Thymus (tissue), 11 donors: ENCODE results near the gene EN2. TPM values are rescaled to one million over a fixed set of nuclear protein-coding genes. Genes with fewer than 3 reads are reported as not detected.

ENCODE experiments used
- DNase-seq, 9 donors: peaks; one replicate each; pipeline ENCODE4 v3.0.0-alpha.2; 2013; ENCODE audit warnings: low spot score in 9 of 9, low read depth in 6 of 9, missing footprints in 1 of 9
- H3K27ac ChIP-seq, 2 donors: one replicate each; pipeline ENCODE4 v1.5.1; 2013; ENCODE audit warnings: control low read depth in 1 of 2, low read depth in 1 of 2, low read length in 1 of 2, mild to moderate bottlenecking in 1 of 2, moderate library complexity in 1 of 2
- H3K27me3 ChIP-seq, 2 donors: one replicate each; pipeline ENCODE4 v1.5.1; 2013; ENCODE audit warnings: low read length in 1 of 2; ENCODE audit not compliant: control insufficient read depth in 2 of 2, insufficient read depth in 1 of 2
- H3K36me3 ChIP-seq, 2 donors: one replicate each; pipeline ENCODE4 v1.5.1; 2013; ENCODE audit warnings: low read length in 1 of 2, mild to moderate bottlenecking in 1 of 2, moderate library complexity in 1 of 2; ENCODE audit not compliant: control insufficient read depth in 2 of 2, insufficient read depth in 2 of 2
- H3K4me1 ChIP-seq, 2 donors: one replicate each; pipeline ENCODE4 v1.5.1; 2013; ENCODE audit warnings: low read length in 2 of 2; ENCODE audit not compliant: control insufficient read depth in 2 of 2, insufficient read depth in 2 of 2
- H3K4me3 ChIP-seq, 2 donors: one replicate each; pipeline ENCODE4 v1.5.1; 2013; ENCODE audit warnings: low read length in 2 of 2, control low read depth in 1 of 2, mild to moderate bottlenecking in 1 of 2
- H3K9me3 ChIP-seq, 2 donors: one replicate each; pipeline ENCODE4 v1.5.1; 2013; ENCODE audit warnings: low read length in 1 of 2, mild to moderate bottlenecking in 1 of 2; ENCODE audit not compliant: control insufficient read depth in 2 of 2, insufficient read depth in 1 of 2
- WGBS: extraction: QIAGEN DNeasy Blood & Tissue Kit; methylation state at CpG from one replicate; pipeline ENCODE4 v1.1.7; 2013; 5-methylcytosine and 5-hydroxymethylcytosine counted together
- polyA plus RNA-seq: library from polyadenylated mRNA; stranded (reverse); fragments of 200-250 nt; gene quantifications from one replicate; pipeline ENCODE4 v1.2.3, GENCODE V29; 2013
- total RNA-seq: library from RNA; stranded (reverse); fragments of 120-200 nt; gene quantifications from one replicate; pipeline ENCODE4 v1.2.4, GENCODE V29; 2013
- donor health status: healthy.

Gene EN2
- total and polyA plus RNA-seq, 2 donors, result under 0.01 to 0.05 TPM

GRCh38 chr7:155425011-155425340 lies 33.0 kb upstream of the EN2 start:
- Histone ChIP-seq H3K4me3 (no peak overlapping the region), H3K36me3 (no peaks in the 10 kb centered on the region), H3K27me3 (peaks cover 0 to 54% of the 10 kb centered on the region in 2 donors), H3K27ac (no peak overlapping the region), H3K4me1 (no peaks in the 10 kb centered on the region), H3K9me3 (no peaks in the 10 kb centered on the region)
- 96% methylated on average over 7 of the region's 7 CpGs for WGBS
- DNase-seq, result no peak

GRCh38 chr7:155425887-155426286 lies 32.0 kb upstream of the EN2 start:
- H3K36me3 ChIP-seq, result no peaks in the 10 kb centered on the region
- DNase-seq, result no peak
- no peak overlapping the region for H3K27ac ChIP-seq
- 87% methylated on average over 9 of the region's 9 CpGs for WGBS
- no peaks in the 10 kb centered on the region for H3K9me3 ChIP-seq
- no peak overlapping the region for H3K4me3 ChIP-seq
- H3K27me3 ChIP-seq, result peaks cover 3 to 56% of the 10 kb centered on the region in 2 donors
- H3K4me1 ChIP-seq, result no peaks in the 10 kb centered on the region

- no peaks in the 10 kb centered on the region for H3K4me1 ChIP-seq
- no peak overlapping the region for H3K27ac ChIP-seq
- H3K36me3 ChIP-seq, result no peaks in the 10 kb centered on the region
- no peaks in the 10 kb centered on the region for H3K9me3 ChIP-seq
- no peak for DNase-seq
- WGBS, result 81% methylated on average over 20 of the region's 20 CpGs
- no peak overlapping the region for H3K4me3 ChIP-seq
- H3K27me3 ChIP-seq, result peaks cover 3 to 58% of the 10 kb centered on the region in 2 donors
Observed at GRCh38 chr7:155426543-155427410, 31.2 kb upstream of the EN2 start.

GRCh38 chr7:155427411-155428038 lies 30.4 kb upstream of the EN2 start:
- WGBS, result 71% methylated on average over 20 of the region's 20 CpGs
- no peaks in the 10 kb centered on the region for H3K9me3 ChIP-seq
- peaks cover 8 to 58% of the 10 kb centered on the region in 2 donors for H3K27me3 ChIP-seq
- DNase-seq, result no peak
- H3K4me3 ChIP-seq, result no peak overlapping the region
- H3K36me3 ChIP-seq, result no peaks in the 10 kb centered on the region
- no peak overlapping the region for H3K27ac ChIP-seq
- no peaks in the 10 kb centered on the region for H3K4me1 ChIP-seq

- H3K27me3 ChIP-seq, result peaks cover 8 to 62% of the 10 kb centered on the region in 2 donors
- no peaks in the 10 kb centered on the region for H3K9me3 ChIP-seq
- no peak for DNase-seq
- 93% methylated on average over 14 of the region's 14 CpGs for WGBS
- H3K4me3 ChIP-seq, result no peak overlapping the region
- no peak overlapping the region for H3K27ac ChIP-seq
- no peaks in the 10 kb centered on the region for H3K36me3 ChIP-seq
- H3K4me1 ChIP-seq, result no peaks in the 10 kb centered on the region
Observed at GRCh38 chr7:155428171-155428834, 29.6 kb upstream of the EN2 start.

GRCh38 chr7:155429651-155430050 lies 28.3 kb upstream of the EN2 start:
- Histone ChIP-seq H3K4me1 (no peaks in the 10 kb centered on the region), H3K36me3 (no peaks in the 10 kb centered on the region), H3K27ac (no peak overlapping the region), H3K27me3 (peaks cover 8 to 60% of the 10 kb centered on the region in 2 donors), H3K4me3 (no peak overlapping the region), H3K9me3 (no peaks in the 10 kb centered on the region)
- no peak for DNase-seq
- WGBS, result 91% methylated on average over 6 of the region's 6 CpGs

- Histone ChIP-seq H3K4me3 (no peak overlapping the region), H3K27me3 (peaks cover 8 to 61% of the 10 kb centered on the region in 2 donors), H3K36me3 (no peaks in the 10 kb centered on the region), H3K27ac (no peak overlapping the region), H3K9me3 (no peaks in the 10 kb centered on the region), H3K4me1 (no peaks in the 10 kb centered on the region)
- no peak for DNase-seq
- WGBS, result 83% methylated on average over 10 of the region's 10 CpGs
Observed at GRCh38 chr7:155430606-155431005, 27.3 kb upstream of the EN2 start.

- H3K27me3 ChIP-seq, result peaks cover 8 to 64% of the 10 kb centered on the region in 2 donors
- WGBS, result 93% methylated on average over 12 of the region's 12 CpGs
- no peaks in the 10 kb centered on the region for H3K36me3 ChIP-seq
- DNase-seq, result no peak
- no peak overlapping the region for H3K4me3 ChIP-seq
- H3K9me3 ChIP-seq, result no peaks in the 10 kb centered on the region
- H3K27ac ChIP-seq, result no peak overlapping the region
- H3K4me1 ChIP-seq, result no peaks in the 10 kb centered on the region
Observed at GRCh38 chr7:155431231-155431630, 26.7 kb upstream of the EN2 start.

GRCh38 chr7:155431711-155432110 lies 26.2 kb upstream of the EN2 start:
- Histone ChIP-seq H3K27me3 (peaks cover 8 to 64% of the 10 kb centered on the region in 2 donors), H3K4me3 (no peak overlapping the region), H3K27ac (no peak overlapping the region), H3K4me1 (no peaks in the 10 kb centered on the region), H3K9me3 (no peaks in the 10 kb centered on the region), H3K36me3 (no peaks in the 10 kb centered on the region)
- no peak for DNase-seq
- 90% methylated on average over 14 of the region's 14 CpGs for WGBS
